Uterus (tissue), 2 donors: ENCODE data around the gene ZNF616.

Source experiments
- CTCF ChIP-seq, 4 experiments: fragments of 200-600 bp in 2 of 4; fragments of 450-650 bp in 2 of 4; sonication (generic) in 2 of 4; IDR thresholded peaks; one replicate each; pipeline ENCODE4 v1.5.1; 2016 to 2019; ENCODE audit warnings: antibody characterized with exemption in 4 of 4, mild to moderate bottlenecking in 2 of 4, moderate library complexity in 1 of 4
- POLR2A ChIP-seq, 2 donors: fragments of 450-650 bp; IDR thresholded peaks; one replicate each; pipeline ENCODE4 v1.6.1; 2016; ENCODE audit warnings: antibody characterized with exemption in 2 of 2, mild to moderate bottlenecking in 1 of 2, moderate library complexity in 1 of 2

GRCh38 chr19:52172347-52172746 is 32.6 kb upstream of the ZNF616 start:
- TF ChIP-seq CTCF (IDR thresholded peaks at IDR 0.05) (no peak), POLR2A (IDR thresholded peaks at IDR 0.05) (no peak)
